Skeletal muscle tissue (tissue), 4 donors: ENCODE measurements around the gene C12orf75. TPM values are rescaled to one million over a fixed set of nuclear protein-coding genes. Genes with fewer than 3 reads are reported as not detected.

Experiments used
- H3K27ac ChIP-seq: one replicate; pipeline ENCODE4 v1.7.0; 2013; ENCODE audit warnings: mild to moderate bottlenecking, low read depth, low read length, inconsistent platforms
- H3K27me3 ChIP-seq, 3 donors: one replicate each; pipeline ENCODE4 v1.7.0; 2013; ENCODE audit warnings: low read length in 3 of 3; ENCODE audit not compliant: control insufficient read depth in 3 of 3, insufficient read depth in 3 of 3
- H3K36me3 ChIP-seq, 3 donors: one replicate each; pipeline ENCODE4 v1.7.0; 2013; ENCODE audit warnings: low read length in 3 of 3; ENCODE audit not compliant: control insufficient read depth in 3 of 3, insufficient read depth in 3 of 3
- H3K4me1 ChIP-seq, 3 donors: one replicate each; pipeline ENCODE4 v1.7.0; 2013; ENCODE audit warnings: low read length in 3 of 3, mild to moderate bottlenecking in 3 of 3; ENCODE audit not compliant: control insufficient read depth in 3 of 3, insufficient read depth in 3 of 3
- H3K4me3 ChIP-seq, 3 donors: one replicate each; pipeline ENCODE4 v1.7.0; 2013; ENCODE audit warnings: low read length in 3 of 3
- H3K9ac ChIP-seq, 3 donors: one replicate each; pipeline ENCODE4 v1.7.0; 2013; ENCODE audit warnings: low read length in 3 of 3, mild to moderate bottlenecking in 3 of 3, moderate library complexity in 2 of 3, low read depth in 1 of 3
- H3K9me3 ChIP-seq, 3 donors: one replicate each; pipeline ENCODE4 v1.7.0; 2013; ENCODE audit warnings: low read length in 3 of 3; ENCODE audit not compliant: control insufficient read depth in 3 of 3
- total RNA-seq: library from RNA; depleted of rRNA; stranded (reverse); fragments of >200 nt; gene quantifications from one replicate; pipeline ENCODE4 v1.2.3, GENCODE V29; 2014
- donor health status: Osteomylitis.

C12orf75 gene
- total RNA-seq, 1 donor from 2014 or later: 3.1 TPM

DNA sequence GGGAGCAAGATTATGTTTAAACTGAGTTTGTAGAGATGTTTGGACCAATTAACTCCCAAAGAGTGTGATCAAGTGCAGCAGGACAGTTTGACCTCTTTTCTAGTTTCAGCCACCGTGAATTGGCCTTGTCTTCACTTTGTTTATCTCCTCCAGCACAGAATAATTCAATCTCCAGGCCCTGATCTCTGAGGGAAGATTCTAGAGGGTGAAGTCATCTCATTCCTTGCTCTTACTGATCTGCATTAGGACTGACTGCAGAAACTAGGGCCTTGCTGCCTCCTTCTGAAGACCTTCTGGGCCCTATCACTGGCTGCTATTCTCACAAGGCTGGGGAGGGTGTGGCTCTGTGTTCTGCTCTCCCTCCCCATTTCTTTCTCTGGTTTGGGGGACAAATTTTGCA, 29.4 kb downstream of the C12orf75 start:
- Histone ChIP-seq H3K27me3 (no peaks in the 10 kb centered on the region), H3K4me1 (peaks cover 0 to 5% (median 0%) of the 10 kb centered on the region in 3 donors), H3K4me3 (peak overlapping the region in 1 of 3 donors; percentile 30), H3K9ac (no peak overlapping the region), H3K27ac (no peak overlapping the region), H3K36me3 (no peaks in the 10 kb centered on the region), H3K9me3 (no peaks in the 10 kb centered on the region)

DNA sequence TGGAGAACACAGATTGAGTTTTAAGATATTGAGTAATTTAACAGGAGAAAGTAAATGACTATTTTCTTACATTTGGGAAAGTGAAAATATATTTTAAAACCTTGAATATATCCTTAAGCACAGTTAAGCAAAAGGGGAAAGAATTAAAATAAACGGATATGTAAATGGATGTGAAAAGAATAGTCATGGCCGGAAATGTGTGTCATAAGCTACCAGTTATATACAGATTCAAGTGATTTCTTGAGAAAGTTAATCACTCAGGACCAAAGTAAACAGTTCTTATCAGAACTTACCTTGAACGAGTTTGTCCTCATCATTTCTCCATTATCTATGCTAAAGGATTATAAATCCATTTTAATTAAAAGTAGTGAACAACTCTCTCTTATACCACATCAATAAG, 33.4 kb downstream of the C12orf75 start:
- H3K4me1 ChIP-seq: peaks cover 0 to 3% (median 3%) of the 10 kb centered on the region in 3 donors
- H3K4me3 ChIP-seq: no peak overlapping the region
- H3K27ac ChIP-seq: no peak overlapping the region
- H3K36me3 ChIP-seq: no peaks in the 10 kb centered on the region
- H3K27me3 ChIP-seq: no peaks in the 10 kb centered on the region
- H3K9ac ChIP-seq: no peak overlapping the region
- no peaks in the 10 kb centered on the region for H3K9me3 ChIP-seq

- Histone ChIP-seq H3K4me3 (no peak overlapping the region), H3K27ac (no peak overlapping the region), H3K4me1 (peaks cover 0 to 3% (median 3%) of the 10 kb centered on the region in 3 donors), H3K9ac (no peak overlapping the region), H3K36me3 (no peaks in the 10 kb centered on the region), H3K9me3 (no peaks in the 10 kb centered on the region), H3K27me3 (no peaks in the 10 kb centered on the region)
Observed at GRCh38 chr12:105365231-105365630, 34.7 kb downstream of the C12orf75 start.

DNA sequence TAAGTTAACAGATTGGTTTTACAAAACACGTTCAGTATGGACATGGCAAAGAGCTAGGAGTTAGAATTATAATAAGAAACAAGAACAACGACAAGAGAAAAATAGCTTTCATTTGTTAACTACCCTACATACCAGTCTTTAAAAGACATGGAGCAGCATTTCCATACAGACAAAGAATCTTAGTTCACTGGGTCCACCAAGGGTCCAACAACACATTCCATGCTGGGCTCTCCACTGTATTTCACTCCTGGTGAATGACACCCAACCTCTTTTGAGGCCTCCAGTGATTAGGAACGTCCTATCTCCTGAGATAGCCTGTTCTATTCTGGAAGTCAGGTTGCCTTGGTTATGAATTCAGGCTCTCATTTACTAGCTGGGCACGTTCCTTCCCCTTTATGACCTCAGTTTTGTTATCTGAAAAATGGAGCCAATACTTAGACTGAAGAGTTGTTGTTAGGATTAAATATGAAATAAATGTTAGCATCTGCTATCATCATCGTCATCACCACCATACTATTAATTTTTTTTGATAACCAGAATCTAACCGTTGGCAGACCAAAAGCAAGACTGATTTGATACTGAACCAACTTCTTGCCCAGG, 37.7 kb downstream of the C12orf75 start:
- no peak overlapping the region for H3K9ac ChIP-seq
- no peak overlapping the region for H3K27ac ChIP-seq
- peaks cover 0 to 3% (median 3%) of the 10 kb centered on the region in 3 donors for H3K4me1 ChIP-seq
- H3K36me3 ChIP-seq: no peaks in the 10 kb centered on the region
- H3K27me3 ChIP-seq: no peaks in the 10 kb centered on the region
- H3K4me3 ChIP-seq: no peak overlapping the region
- no peaks in the 10 kb centered on the region for H3K9me3 ChIP-seq

DNA sequence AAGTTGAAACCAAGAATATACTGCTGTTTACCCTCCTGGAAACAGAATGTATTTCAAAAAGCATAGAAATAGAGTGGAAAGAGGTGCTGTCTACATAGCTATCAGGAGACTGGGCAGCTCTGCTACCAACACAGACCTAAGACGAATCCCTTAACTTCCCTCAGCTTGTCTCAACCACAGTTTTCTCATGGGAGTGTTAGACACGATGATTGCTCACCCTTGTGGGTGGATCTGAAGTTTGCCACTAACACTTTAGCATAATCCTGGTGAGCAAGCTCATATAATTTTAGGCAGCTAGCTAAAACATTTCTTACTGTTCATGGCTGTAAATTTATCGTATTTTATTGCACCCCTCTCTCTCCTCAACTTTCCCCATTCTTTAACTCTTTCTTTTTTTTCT, 38.5 kb downstream of the C12orf75 start:
- Histone ChIP-seq H3K4me3 (no peak overlapping the region), H3K36me3 (no peaks in the 10 kb centered on the region), H3K9me3 (no peaks in the 10 kb centered on the region), H3K9ac (no peak overlapping the region), H3K27me3 (no peaks in the 10 kb centered on the region), H3K4me1 (peaks cover 0 to 3% (median 3%) of the 10 kb centered on the region in 3 donors), H3K27ac (no peak overlapping the region)

- no peaks in the 10 kb centered on the region for H3K9me3 ChIP-seq
- H3K27ac ChIP-seq: no peak overlapping the region
- H3K4me1 ChIP-seq: no peaks in the 10 kb centered on the region
- H3K4me3 ChIP-seq: no peak overlapping the region
- no peak overlapping the region for H3K9ac ChIP-seq
- H3K27me3 ChIP-seq: peaks cover 0 to 4% (median 0%) of the 10 kb centered on the region in 3 donors
- H3K36me3 ChIP-seq: no peaks in the 10 kb centered on the region
Observed at GRCh38 chr12:105374303-105374702, 43.8 kb downstream of the C12orf75 start.

DNA sequence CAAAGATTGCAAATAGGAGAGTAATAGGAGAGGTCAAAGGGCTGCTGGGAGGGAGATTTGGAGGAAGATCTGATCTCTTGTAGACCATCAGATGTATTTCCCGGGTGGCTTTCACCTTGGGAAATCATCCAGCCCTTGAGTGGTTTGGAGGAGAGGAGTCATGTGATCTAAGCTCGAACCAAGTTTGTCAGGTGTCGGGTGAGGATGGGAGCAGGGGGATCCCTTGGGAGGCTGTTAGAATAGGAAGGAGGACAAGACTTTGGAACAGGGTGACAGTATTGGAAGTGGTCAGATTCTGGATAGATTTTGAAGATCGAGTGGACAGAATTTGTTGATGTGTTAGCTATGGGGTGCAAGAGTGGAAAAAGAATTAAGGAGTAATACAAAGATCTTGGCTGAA, 46.6 kb downstream of the C12orf75 start:
- Histone ChIP-seq H3K27ac (no peak overlapping the region), H3K9ac (no peak overlapping the region), H3K27me3 (peaks cover 0 to 4% (median 0%) of the 10 kb centered on the region in 3 donors), H3K4me3 (no peak overlapping the region), H3K9me3 (no peaks in the 10 kb centered on the region), H3K36me3 (no peaks in the 10 kb centered on the region), H3K4me1 (no peaks in the 10 kb centered on the region)

- no peak overlapping the region for H3K27ac ChIP-seq
- no peaks in the 10 kb centered on the region for H3K36me3 ChIP-seq
- no peak overlapping the region for H3K4me3 ChIP-seq
- no peaks in the 10 kb centered on the region for H3K9me3 ChIP-seq
- H3K4me1 ChIP-seq: peaks cover 6 to 8% (median 6%) of the 10 kb centered on the region in 3 donors
- H3K27me3 ChIP-seq: peaks cover 0 to 4% (median 0%) of the 10 kb centered on the region in 3 donors
- no peak overlapping the region for H3K9ac ChIP-seq
Observed at GRCh38 chr12:105378911-105379310, 48.4 kb downstream of the C12orf75 start.

DNA sequence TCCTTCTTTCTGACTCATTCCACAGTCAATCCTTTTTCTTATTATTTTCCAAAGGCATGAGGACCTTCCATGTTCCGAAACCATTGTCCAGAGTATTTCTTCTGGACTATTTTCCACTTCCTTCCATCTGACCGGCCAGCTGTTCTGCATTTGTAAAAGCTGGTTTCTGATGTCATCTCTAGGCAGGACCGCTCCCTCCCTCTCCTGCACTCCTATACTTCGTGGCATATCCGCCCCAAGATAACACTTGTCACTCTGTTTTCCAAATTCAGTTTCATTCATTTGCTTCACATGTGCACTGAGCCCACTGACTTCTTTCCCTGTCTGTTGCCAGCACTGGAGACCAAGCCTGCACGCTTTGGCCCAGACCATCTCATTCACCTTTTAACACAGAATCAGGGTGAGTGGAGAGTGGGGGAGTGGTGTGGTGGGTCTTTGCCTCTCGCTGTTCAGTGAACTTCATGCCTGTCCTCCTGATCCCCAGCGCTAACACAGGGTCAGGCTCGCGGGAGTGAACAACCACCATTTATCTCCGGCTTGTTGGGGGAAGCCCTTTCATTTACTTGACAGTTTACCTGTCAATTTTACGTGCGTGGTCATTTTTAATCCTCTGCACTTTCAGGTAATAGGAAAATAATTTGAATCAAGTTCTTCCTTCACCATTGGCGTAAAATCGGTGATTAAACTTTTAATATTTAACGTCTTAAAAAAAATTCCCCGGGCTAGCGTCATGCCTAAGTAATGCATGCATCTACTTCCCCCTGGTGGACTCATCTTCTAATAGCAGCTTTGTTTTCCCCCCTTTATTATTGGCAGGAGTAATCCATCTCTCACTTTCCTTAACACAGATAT, 52.5 kb downstream of the C12orf75 start:
- Histone ChIP-seq H3K4me3 (peak overlapping the region; percentile 54 to 75 (median 66)), H3K4me1 (peaks cover 6 to 8% (median 6%) of the 10 kb centered on the region in 3 donors), H3K9me3 (no peaks in the 10 kb centered on the region), H3K27ac (no peak overlapping the region), H3K9ac (peak overlapping the region; percentile 41 to 66 (median 47)), H3K36me3 (no peaks in the 10 kb centered on the region), H3K27me3 (peaks cover 0 to 4% (median 0%) of the 10 kb centered on the region in 3 donors)

DNA sequence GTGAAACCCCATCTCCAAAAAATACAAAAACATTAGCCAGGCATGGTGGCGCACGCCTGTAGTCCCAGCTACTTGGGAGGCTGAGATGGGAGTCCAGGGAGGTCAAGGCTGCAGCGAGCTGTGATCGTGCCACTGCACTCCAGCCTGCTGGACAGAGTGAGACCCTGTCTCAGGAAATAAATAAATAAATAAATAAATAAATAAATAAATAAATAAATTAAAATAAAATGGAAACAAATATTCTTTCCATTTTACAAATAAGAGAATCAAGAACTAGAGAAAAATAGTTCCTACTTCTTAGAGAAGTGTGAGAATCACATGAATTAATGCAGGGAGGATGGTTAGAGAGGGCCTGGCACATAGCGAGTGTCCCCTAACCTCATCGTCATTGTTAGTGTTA, 53.7 kb downstream of the C12orf75 start:
- Histone ChIP-seq H3K4me1 (peaks cover 6 to 8% (median 6%) of the 10 kb centered on the region in 3 donors), H3K36me3 (no peaks in the 10 kb centered on the region), H3K27ac (no peak overlapping the region), H3K9ac (no peak overlapping the region), H3K9me3 (no peaks in the 10 kb centered on the region), H3K27me3 (peaks cover 0 to 1% (median 0%) of the 10 kb centered on the region in 3 donors), H3K4me3 (no peak overlapping the region)
